Measurements from ENCODE around the gene GREM1. TPM values are rescaled to one million over a fixed set of nuclear protein-coding genes. Genes with fewer than 3 reads are reported as not detected.

The GREM1 gene
- total RNA-seq, 2 experiments from 2014 or later, result not detected

- H3K9me3 Mint-ChIP-seq, result no peaks in the 10 kb centered on the region
- peaks cover 19% of the 10 kb centered on the region for H3K27me3 Mint-ChIP-seq
- Histone ChIP-seq H3K4me3 (ENCODE audit: low read length) (no peak overlapping the region), H3K9me3 (ENCODE audit: control insufficient read depth in 1 of 2, insufficient read depth in 1 of 2, low read length in 2 of 2) (no peaks in the 10 kb centered on the region), H3K27ac (ENCODE audit: low read depth in 1 of 2, low read length in 2 of 2) (no peak overlapping the region), H3K36me3 (ENCODE audit: insufficient read depth, low read length) (no peaks in the 10 kb centered on the region), H3K27me3 (ENCODE audit: control insufficient read depth in 1 of 2, insufficient read depth in 2 of 2, low read length in 2 of 2) (no peaks in the 10 kb centered on the region), H3K4me1 (ENCODE audit: insufficient read depth, low read length) (no peaks in the 10 kb centered on the region)
- CTCF ChIA-PET, result no interaction called here
- DNase-seq (no peak), ATAC-seq (ENCODE audit: poor library complexity) (no peak)
- H3K4me1 Mint-ChIP-seq (ENCODE audit: low read depth), result no peaks in the 10 kb centered on the region
- intact Hi-C loops (cut with DNase I, micrococcal nuclease), result no loop called here
- POLR2A ChIA-PET, result no interaction called here
- H3K27ac Mint-ChIP-seq, result no peak overlapping the region
- H3K36me3 Mint-ChIP-seq (ENCODE audit: low read depth), result no peaks in the 10 kb centered on the region
- TF ChIP-seq CTCF (IDR thresholded peaks at IDR 0.05), result no peak
- no peak overlapping the region for H3K4me3 Mint-ChIP-seq
Measured at GRCh38 chr15:32700501-32701150, 17.2 kb upstream of the GREM1 start.

- Mint-ChIP-seq H3K27me3 (peaks cover 19% of the 10 kb centered on the region), H3K36me3 (ENCODE audit: low read depth) (no peaks in the 10 kb centered on the region), H3K4me1 (ENCODE audit: low read depth) (no peaks in the 10 kb centered on the region), H3K4me3 (no peak overlapping the region), H3K9me3 (no peaks in the 10 kb centered on the region), H3K27ac (no peak overlapping the region)
- H3K27ac ChIP-seq (ENCODE audit: low read depth in 1 of 2, low read length in 2 of 2), result no peak overlapping the region
- H3K36me3 ChIP-seq (ENCODE audit: insufficient read depth, low read length), result no peaks in the 10 kb centered on the region
- H3K4me1 ChIP-seq (ENCODE audit: insufficient read depth, low read length), result no peaks in the 10 kb centered on the region
- no peak for DNase-seq
- ChIA-PET CTCF (no interaction called here), POLR2A (no interaction called here)
- intact Hi-C loops (cut with DNase I, micrococcal nuclease), result no loop called here
- no peak for TF ChIP-seq CTCF (IDR thresholded peaks at IDR 0.05)
- ATAC-seq (ENCODE audit: poor library complexity), result no peak
- H3K27me3 ChIP-seq (ENCODE audit: control insufficient read depth in 1 of 2, insufficient read depth in 2 of 2, low read length in 2 of 2), result no peaks in the 10 kb centered on the region
- no peaks in the 10 kb centered on the region for H3K9me3 ChIP-seq (ENCODE audit: control insufficient read depth in 1 of 2, insufficient read depth in 1 of 2, low read length in 2 of 2)
- H3K4me3 ChIP-seq (ENCODE audit: low read length), result no peak overlapping the region
Measured at GRCh38 chr15:32701863-32702262, 15.9 kb upstream of the GREM1 start.

- POLR2A ChIA-PET, result interaction anchor here (1.3 kb wide), 1 partner anchor 19 kb away, joined by 3 read pairs; no protein-coding TSS in a partner anchor
- Mint-ChIP-seq H3K36me3 (ENCODE audit: low read depth) (no peaks in the 10 kb centered on the region), H3K27me3 (peaks cover 41% of the 10 kb centered on the region), H3K27ac (no peak overlapping the region), H3K4me3 (no peak overlapping the region), H3K4me1 (ENCODE audit: low read depth) (no peaks in the 10 kb centered on the region), H3K9me3 (no peaks in the 10 kb centered on the region)
- Histone ChIP-seq H3K9me3 (ENCODE audit: control insufficient read depth in 1 of 2, insufficient read depth in 1 of 2, low read length in 2 of 2) (no peaks in the 10 kb centered on the region), H3K27ac (ENCODE audit: low read depth in 1 of 2, low read length in 2 of 2) (no peak overlapping the region), H3K4me3 (ENCODE audit: low read length) (no peak overlapping the region), H3K36me3 (ENCODE audit: insufficient read depth, low read length) (no peaks in the 10 kb centered on the region), H3K27me3 (ENCODE audit: control insufficient read depth in 1 of 2, insufficient read depth in 2 of 2, low read length in 2 of 2) (peaks cover 0 to 5% of the 10 kb centered on the region in 2 experiments), H3K4me1 (ENCODE audit: insufficient read depth, low read length) (no peaks in the 10 kb centered on the region)
- TF ChIP-seq CTCF (IDR thresholded peaks at IDR 0.05), result no peak
- ATAC-seq (ENCODE audit: poor library complexity) (no peak), DNase-seq (no peak)
- intact Hi-C loops (cut with DNase I, micrococcal nuclease), result no loop called here
- CTCF ChIA-PET, result no interaction called here
Measured at GRCh38 chr15:32704395-32704981, 13.3 kb upstream of the GREM1 start.

Data from CD4-positive, alpha-beta T cell (primary cell).